Measurements from ENCODE around the gene DTD2. TPM values are rescaled to one million over a fixed set of nuclear protein-coding genes. Genes with fewer than 3 reads are reported as not detected.

Gene DTD2
- total RNA-seq, 1 experiment from 2014 or later: 14.8 TPM

DNA sequence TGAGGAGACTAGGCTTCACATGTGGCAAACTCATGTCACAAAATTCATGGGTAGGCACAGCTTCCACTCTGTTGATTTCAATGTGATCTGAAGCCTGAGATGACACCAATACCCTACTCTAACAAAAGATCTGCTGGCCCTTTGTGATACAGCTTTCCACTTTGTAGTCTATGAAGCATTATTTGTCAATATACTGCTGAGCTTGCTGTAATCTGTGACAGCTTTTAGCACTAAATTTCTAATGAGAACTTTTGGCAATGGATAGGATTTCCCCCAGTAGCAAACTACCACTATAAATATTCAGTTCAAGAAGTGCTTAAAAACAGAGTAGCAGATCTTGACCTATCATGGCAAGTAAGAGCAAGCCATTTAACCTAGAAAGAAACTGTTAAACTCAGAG lies 31.4 kb downstream of the DTD2 start:
- H2BK5ac ChIP-seq (ENCODE audit: insufficient read length, low read length): no peak overlapping the region
- no peak overlapping the region for H3K4me3 Mint-ChIP-seq
- no peaks in the 10 kb centered on the region for H3K9me3 Mint-ChIP-seq

More for the DNA sequence above, 31.4 kb downstream of the DTD2 start:
- H3K27me3 Mint-ChIP-seq (ENCODE audit: low read depth): no peaks in the 10 kb centered on the region
- no peak overlapping the region for H3K18ac ChIP-seq (ENCODE audit: insufficient read length, low read depth, low read length)
- H3K9ac ChIP-seq (ENCODE audit: extremely low read depth, insufficient read length, low read length): no peak overlapping the region
- H4K20me1 ChIP-seq (ENCODE audit: control insufficient read depth, insufficient read depth, insufficient read length): no peaks in the 10 kb centered on the region
- H2BK120ac ChIP-seq (ENCODE audit: low read depth, low read length, poor library complexity, severe bottlenecking): no peak overlapping the region
- H3K4me2 ChIP-seq (ENCODE audit: insufficient read depth, insufficient read length, low read length): no peak overlapping the region
- TF ChIP-seq, protein P1, sequence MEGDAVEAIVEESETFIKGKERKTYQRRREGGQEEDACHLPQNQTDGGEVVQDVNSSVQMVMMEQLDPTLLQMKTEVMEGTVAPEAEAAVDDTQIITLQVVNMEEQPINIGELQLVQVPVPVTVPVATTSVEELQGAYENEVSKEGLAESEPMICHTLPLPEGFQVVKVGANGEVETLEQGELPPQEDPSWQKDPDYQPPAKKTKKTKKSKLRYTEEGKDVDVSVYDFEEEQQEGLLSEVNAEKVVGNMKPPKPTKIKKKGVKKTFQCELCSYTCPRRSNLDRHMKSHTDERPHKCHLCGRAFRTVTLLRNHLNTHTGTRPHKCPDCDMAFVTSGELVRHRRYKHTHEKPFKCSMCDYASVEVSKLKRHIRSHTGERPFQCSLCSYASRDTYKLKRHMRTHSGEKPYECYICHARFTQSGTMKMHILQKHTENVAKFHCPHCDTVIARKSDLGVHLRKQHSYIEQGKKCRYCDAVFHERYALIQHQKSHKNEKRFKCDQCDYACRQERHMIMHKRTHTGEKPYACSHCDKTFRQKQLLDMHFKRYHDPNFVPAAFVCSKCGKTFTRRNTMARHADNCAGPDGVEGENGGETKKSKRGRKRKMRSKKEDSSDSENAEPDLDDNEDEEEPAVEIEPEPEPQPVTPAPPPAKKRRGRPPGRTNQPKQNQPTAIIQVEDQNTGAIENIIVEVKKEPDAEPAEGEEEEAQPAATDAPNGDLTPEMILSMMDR (conservative IDR thresholded peaks at IDR 0.05): no peak
- H2AFZ ChIP-seq (ENCODE audit: low read length): no peak overlapping the region
- no peak overlapping the region for H4K8ac ChIP-seq (replicated peaks; ENCODE audit: insufficient read length, low read depth, low read length)
- H3K79me2 ChIP-seq (ENCODE audit: insufficient read depth, low read length): no peaks in the 10 kb centered on the region
- peaks cover 13 to 14% of the 10 kb centered on the region in 2 experiments for H3K4me1 Mint-ChIP-seq
- H3K9me3 ChIP-seq (ENCODE audit: control insufficient read depth, low read depth, low read length): no peaks in the 10 kb centered on the region
- H2BK12ac ChIP-seq (ENCODE audit: insufficient read length, low read depth, low read length): no peak overlapping the region
- no peak overlapping the region for H3K14ac ChIP-seq (ENCODE audit: insufficient read depth, low read length)
- no peak overlapping the region for H2BK15ac ChIP-seq (ENCODE audit: low read depth, low read length)
- H3K36me3 Mint-ChIP-seq (ENCODE audit: insufficient read depth in 1 of 3, low read depth in 3 of 3): no peaks in the 10 kb centered on the region
- H3K27me3 ChIP-seq (ENCODE audit: insufficient read depth, low read length): no peaks in the 10 kb centered on the region
- H3K79me1 ChIP-seq (ENCODE audit: insufficient read depth, low read depth, low read length, poor library complexity, severe bottlenecking): no peaks in the 10 kb centered on the region
- H3K4me1 ChIP-seq (ENCODE audit: insufficient read depth, low read length): no peaks in the 10 kb centered on the region
- no peak for DNase-seq
- no peak overlapping the region for H3K23ac ChIP-seq (ENCODE audit: insufficient read length, low read depth, low read length)
- no peak overlapping the region for H3K4ac ChIP-seq (ENCODE audit: low read depth, low read length)
- no peak overlapping the region for H3K27ac Mint-ChIP-seq
- no peak overlapping the region for H4K91ac ChIP-seq (ENCODE audit: insufficient read length, low read depth, low read length)
- H3K23me2 ChIP-seq (ENCODE audit: insufficient read length, low read depth, low read length, poor library complexity, severe bottlenecking): no peaks in the 10 kb centered on the region
- no peak overlapping the region for H2BK20ac ChIP-seq (ENCODE audit: low read depth, low read length, poor library complexity, severe bottlenecking)
- no peak overlapping the region for H2AK5ac ChIP-seq (ENCODE audit: insufficient read length, low read length)
- H3K27ac ChIP-seq (ENCODE audit: insufficient read length, low read depth, low read length): no peak overlapping the region
- no peak overlapping the region for H4K5ac ChIP-seq (ENCODE audit: insufficient read length, low read depth, low read length)
- no peak overlapping the region for H3K56ac ChIP-seq (ENCODE audit: insufficient read length, low read depth, low read length)
- H3T11ph ChIP-seq (ENCODE audit: low read length): no peak overlapping the region

Data from H9 (cell line).